ENCODE data around the gene KLHDC4. TPM values are rescaled to one million over a fixed set of nuclear protein-coding genes. Genes with fewer than 3 reads are reported as not detected.
"Not testable (repeated sequence)": the region's sequence is repeated elsewhere in the genome, so short reads cannot be mapped to it uniquely, and the experiment has no call there.

KLHDC4 gene
- total RNA-seq, 2 experiments from 2014 or later, result 147 to 233 TPM

GRCh38 chr16:87789437-87790291 is 23.9 kb upstream of the KLHDC4 start:
- TF ChIP-seq CTCF (conservative IDR thresholded peaks at IDR 0.05; ENCODE audit: low read length), result no peak
- intact Hi-C loops (cut with micrococcal nuclease; ENCODE audit: unreplicated experiment), result no loop called here
- no TSS peak for BruUV-seq (replicated peaks)
- H3K9me2 ChIP-seq (ENCODE audit: insufficient read depth, low read length), result no peaks in the 10 kb centered on the region
- H2AFZ ChIP-seq (ENCODE audit: low read length), result no peak overlapping the region
- ChIA-PET CTCF (ENCODE audit: unreplicated experiment) (no interaction called here), POLR2A (interaction anchor here (1.1 kb wide), 1 partner anchor 8 kb away, joined by 6 read pairs; no protein-coding TSS in a partner anchor)
- no peaks in the 10 kb centered on the region for H3K9me3 ChIP-seq (ENCODE audit: low read length)
- H3K79me2 ChIP-seq (ENCODE audit: insufficient read depth, low read depth, low read length), result no peaks in the 10 kb centered on the region
- H3K4me1 ChIP-seq (ENCODE audit: insufficient read depth, low read length, poor library complexity, severe bottlenecking), result no peaks in the 10 kb centered on the region
- H3K4me3 ChIP-seq (ENCODE audit: low read depth, low read length, poor library complexity, severe bottlenecking), result no peak overlapping the region
- H3K4me2 ChIP-seq (ENCODE audit: low read length), result no peak overlapping the region
- H3K27ac ChIP-seq (ENCODE audit: low read depth, low read length, poor library complexity, severe bottlenecking), result no peak overlapping the region
- H4K20me1 ChIP-seq (ENCODE audit: insufficient read depth, low read length), result no peaks in the 10 kb centered on the region
- DNase-seq (ENCODE audit: low spot score), result no peak
- no peaks in the 10 kb centered on the region for H3K36me3 ChIP-seq (ENCODE audit: insufficient read depth, low read length)

- H3K4me3 ChIP-seq (ENCODE audit: low read depth, low read length, poor library complexity, severe bottlenecking); H3K36me3 ChIP-seq (ENCODE audit: insufficient read depth, low read length); H3K79me2 ChIP-seq (ENCODE audit: insufficient read depth, low read depth, low read length); H3K4me1 ChIP-seq (ENCODE audit: insufficient read depth, low read length, poor library complexity, severe bottlenecking); H3K4me2 ChIP-seq (ENCODE audit: low read length); BruUV-seq (replicated peaks); H2AFZ ChIP-seq (ENCODE audit: low read length); CTCF ChIA-PET (ENCODE audit: unreplicated experiment); H3K9me2 ChIP-seq (ENCODE audit: insufficient read depth, low read length); intact Hi-C loops (cut with micrococcal nuclease; ENCODE audit: unreplicated experiment); H3K27ac ChIP-seq (ENCODE audit: low read depth, low read length, poor library complexity, severe bottlenecking); DNase-seq (ENCODE audit: low spot score); H3K9me3 ChIP-seq (ENCODE audit: low read length); H4K20me1 ChIP-seq (ENCODE audit: insufficient read depth, low read length): not testable (repeated sequence)
- POLR2A ChIA-PET, result interaction anchor here (1.0 kb wide), 1 partner anchor 17 kb away, joined by 3 read pairs; no protein-coding TSS in a partner anchor
Observed at GRCh38 chr16:87788730-87789436, 23.1 kb upstream of the KLHDC4 start.

- H2AFZ ChIP-seq (ENCODE audit: low read length); H3K4me3 ChIP-seq (ENCODE audit: low read depth, low read length, poor library complexity, severe bottlenecking); BruUV-seq (replicated peaks); CTCF ChIA-PET (ENCODE audit: unreplicated experiment); H3K27ac ChIP-seq (ENCODE audit: low read depth, low read length, poor library complexity, severe bottlenecking); H4K20me1 ChIP-seq (ENCODE audit: insufficient read depth, low read length); H3K36me3 ChIP-seq (ENCODE audit: insufficient read depth, low read length); H3K9me3 ChIP-seq (ENCODE audit: low read length); H3K79me2 ChIP-seq (ENCODE audit: insufficient read depth, low read depth, low read length); DNase-seq (ENCODE audit: low spot score); intact Hi-C loops (cut with micrococcal nuclease; ENCODE audit: unreplicated experiment); H3K4me2 ChIP-seq (ENCODE audit: low read length); H3K9me2 ChIP-seq (ENCODE audit: insufficient read depth, low read length); H3K4me1 ChIP-seq (ENCODE audit: insufficient read depth, low read length, poor library complexity, severe bottlenecking): not testable (repeated sequence)
- POLR2A ChIA-PET, result interaction anchor here (1.0 kb wide), 1 partner anchor 19 kb away, joined by 3 read pairs; no protein-coding TSS in a partner anchor
Observed at GRCh38 chr16:87787451-87788091, 21.8 kb upstream of the KLHDC4 start.

Data from OCI-LY7 (cell line).